GM12873 (cell line): ENCODE results near the gene NDUFS7.
A peak's percentile ranks its signal among the peaks of the same experiment; 100 is the strongest.

Source experiments
- CTCF ChIP-seq: IDR thresholded peaks from 2 replicates; pipeline ENCODE4 v1.5.1; 2012; ENCODE audit warnings: low read depth, mild to moderate bottlenecking, moderate library complexity, low read length, control low read depth; ENCODE audit not compliant: insufficient read depth; ENCODE audit errors: missing control alignments

The NDUFS7 gene

GRCh38 chr19:1383312-1384084 lies at the start of gene NDUFS7:
Gene NDUFS7 (plus strand): TSS chr19:1383907. CDS start chr19:1383927, 20 bp downstream.
- peak; percentile 35 for TF ChIP-seq CTCF

- TF ChIP-seq CTCF = no peak
Observed at GRCh38 chr19:1336079-1336684, 47.5 kb upstream of the NDUFS7 start.

- TF ChIP-seq CTCF = no peak
Observed at GRCh38 chr19:1340681-1341469, 42.8 kb upstream of the NDUFS7 start.

GRCh38 chr19:1343041-1343440 lies 40.7 kb upstream of the NDUFS7 start:
- no peak for TF ChIP-seq CTCF

DNA sequence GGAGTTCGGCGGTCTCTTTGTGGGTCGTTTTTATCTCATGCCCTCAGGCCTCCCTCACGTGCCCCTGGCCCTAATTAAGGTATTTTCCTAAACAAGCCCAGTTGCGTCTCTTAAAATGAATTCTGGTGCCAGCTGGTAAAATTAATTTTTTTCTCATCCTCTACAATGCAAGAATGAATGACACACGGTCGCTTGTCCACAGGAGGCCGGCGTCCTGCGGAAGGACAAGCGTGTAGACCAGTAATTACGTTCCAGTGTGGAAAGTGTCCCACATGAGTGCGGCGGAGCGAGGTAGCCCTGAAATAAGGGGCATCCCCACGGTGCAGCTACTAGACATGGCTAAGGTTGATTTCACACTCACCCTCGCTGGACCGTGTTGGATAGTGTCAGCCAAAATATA lies 34.5 kb upstream of the NDUFS7 start:
- TF ChIP-seq CTCF = no peak

DNA sequence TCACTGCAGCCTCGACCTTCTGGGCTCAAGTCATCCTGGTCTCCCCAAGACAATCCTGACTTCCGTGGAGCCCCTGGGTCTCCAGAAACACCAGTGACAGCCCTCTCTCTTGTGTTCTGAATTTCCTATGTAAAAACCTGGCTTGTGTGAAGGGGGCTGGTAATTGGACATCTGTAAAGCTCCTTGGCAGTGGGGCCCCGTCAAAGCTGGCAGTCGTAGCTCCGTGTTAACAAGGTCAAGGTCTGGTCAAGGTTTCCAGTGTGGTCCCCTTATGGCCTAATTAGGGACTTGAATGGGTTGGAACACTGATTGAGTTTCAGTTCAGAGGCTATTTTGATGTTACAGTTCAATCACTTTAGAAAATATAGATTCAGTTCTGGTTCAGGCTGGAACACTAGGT lies 32.8 kb upstream of the NDUFS7 start:
- no peak for TF ChIP-seq CTCF

- TF ChIP-seq CTCF = no peak
Observed at GRCh38 chr19:1351381-1351851, 32.3 kb upstream of the NDUFS7 start.
